ENCODE measurements around the gene TOR2A. TPM values are rescaled to one million over a fixed set of nuclear protein-coding genes. Genes with fewer than 3 reads are reported as not detected.
"Not testable (repeated sequence)": the region's sequence is repeated elsewhere in the genome, so short reads cannot be mapped to it uniquely, and the experiment has no call there.

TOR2A gene
- total RNA-seq, 1 donor from 2014 or later, result 6.4 TPM

- DNase-seq (ENCODE audit: low read depth), result no peak
These were observed 33.6 kb upstream of the TOR2A start for GRCh38 chr9:127768698-127769097.

GRCh38 chr9:127767909-127768331 is 32.8 kb upstream of the TOR2A start:
- DNase-seq (ENCODE audit: low read depth), result no peak

GRCh38 chr9:127767410-127767809 is 32.3 kb upstream of the TOR2A start:
- DNase-seq (ENCODE audit: low read depth), result no peak

- DNase-seq (ENCODE audit: low read depth), result no peak
These were observed 30.3 kb upstream of the TOR2A start for GRCh38 chr9:127765418-127765817.

GRCh38 chr9:127763918-127764384 is 28.9 kb upstream of the TOR2A start:
- no peak for DNase-seq (ENCODE audit: low read depth)

GRCh38 chr9:127762111-127762676 is 27.1 kb upstream of the TOR2A start:
- DNase-seq (ENCODE audit: low read depth), result no peak

- no peak for DNase-seq (ENCODE audit: low read depth)
These were observed 26.4 kb upstream of the TOR2A start for GRCh38 chr9:127761491-127761956.

GRCh38 chr9:127761061-127761460 is 26.0 kb upstream of the TOR2A start:
- DNase-seq (ENCODE audit: low read depth), result no peak

GRCh38 chr9:127758843-127759242 is 23.7 kb upstream of the TOR2A start:
- DNase-seq (ENCODE audit: low read depth), result no peak

GRCh38 chr9:127756776-127757175 is 21.7 kb upstream of the TOR2A start:
- not testable (repeated sequence) for DNase-seq (ENCODE audit: low read depth)

- DNase-seq (ENCODE audit: low read depth), result no peak
These were observed 21.1 kb upstream of the TOR2A start for GRCh38 chr9:127756233-127756632.

GRCh38 chr9:127755061-127756060 is 20.3 kb upstream of the TOR2A start:
- no peak for DNase-seq (ENCODE audit: low read depth)

- DNase-seq (ENCODE audit: low read depth), result no peak
These were observed 19.3 kb upstream of the TOR2A start for GRCh38 chr9:127754099-127755060.

- DNase-seq (ENCODE audit: low read depth), result no peak
These were observed 18.5 kb upstream of the TOR2A start for GRCh38 chr9:127753622-127754021.

GRCh38 chr9:127753148-127753547 is 18.1 kb upstream of the TOR2A start:
- DNase-seq (ENCODE audit: low read depth), result no peak

GRCh38 chr9:127751269-127752054 is 16.4 kb upstream of the TOR2A start:
- no peak for DNase-seq (ENCODE audit: low read depth)

GRCh38 chr9:127749090-127749787 is 14.1 kb upstream of the TOR2A start:
- no peak for DNase-seq (ENCODE audit: low read depth)

- DNase-seq (ENCODE audit: low read depth), result no peak
These were observed 12.0 kb upstream of the TOR2A start for GRCh38 chr9:127746959-127747569.

GRCh38 chr9:127744398-127745110 is 9.5 kb upstream of the TOR2A start:
- no peak for DNase-seq (ENCODE audit: low read depth)

Measured in renal cortical epithelial cell (primary cell).